OCI-LY7 (cell line): ENCODE measurements around the gene PIAS4. TPM values are rescaled to one million over a fixed set of nuclear protein-coding genes. Genes with fewer than 3 reads are reported as not detected.

ENCODE experiments used
- BruUV-seq: library from RNA; stranded (reverse); fragments of 400-500 nt; replicated peaks from 2 replicates; lab custom pipeline; 2021; lab: Mats Ljungman, UMichigan
- CTCF ChIA-PET: fragments of 300-600 bp; sonication (Branson Sonifier 250); formaldehyde crosslinking; loops from one replicate; lab custom pipeline; 2022; ENCODE audit warnings: antibody characterized with exemption; ENCODE audit not compliant: unreplicated experiment; lab: Charles Lee
- POLR2A ChIA-PET: fragments of 300-600 bp; sonication (Branson Sonifier 250); formaldehyde crosslinking; loops from one replicate; lab custom pipeline; 2022; ENCODE audit warnings: antibody characterized with exemption; lab: Charles Lee
- DNase-seq: peaks from one replicate; pipeline ENCODE4 v3.0.0-alpha.2; 2015; ENCODE audit warnings: low spot score
- H2AFZ ChIP-seq: fragments of 200-600 bp; sonication (generic), shearing (Covaris generic); 2 replicates; pipeline ENCODE4 v1.6.1; 2014; ENCODE audit warnings: mild to moderate bottlenecking, antibody characterized with exemption, low read length, moderate library complexity
- H3K27ac ChIP-seq: fragments of 200-600 bp; sonication (generic); 2 replicates; pipeline ENCODE4 v1.5.1; 2014; ENCODE audit warnings: mixed run types, low read depth, mild to moderate bottlenecking, moderate library complexity, low read length, inconsistent platforms; ENCODE audit not compliant: poor library complexity, severe bottlenecking
- H3K36me3 ChIP-seq: fragments of 200-600 bp; sonication (generic); 2 replicates; pipeline ENCODE4 v1.6.1; 2014; ENCODE audit warnings: mild to moderate bottlenecking, antibody characterized with exemption, low read length, moderate library complexity, mixed read lengths; ENCODE audit not compliant: insufficient read depth
- H3K4me1 ChIP-seq: fragments of 200-600 bp; sonication (generic); 2 replicates; pipeline ENCODE4 v1.5.1; 2014; ENCODE audit warnings: mild to moderate bottlenecking, low read length; ENCODE audit not compliant: insufficient read depth, poor library complexity, severe bottlenecking
- H3K4me2 ChIP-seq: fragments of 200-600 bp; sonication (generic); 2 replicates; pipeline ENCODE4 v1.6.1; 2014; ENCODE audit warnings: mild to moderate bottlenecking, low read length
- H3K4me3 ChIP-seq: fragments of 200-600 bp; sonication (generic); 2 replicates; pipeline ENCODE4 v1.5.1; 2014; ENCODE audit warnings: mild to moderate bottlenecking, low read depth, low read length; ENCODE audit not compliant: poor library complexity, severe bottlenecking
- H3K79me2 ChIP-seq: fragments of 200-600 bp; sonication (generic); 2 replicates; pipeline ENCODE4 v1.6.1; 2016; ENCODE audit warnings: low read depth, mild to moderate bottlenecking, low read length, moderate library complexity, mixed read lengths; ENCODE audit not compliant: insufficient read depth
- H3K9me2 ChIP-seq: fragments of 200-600 bp; sonication (generic); 2 replicates; pipeline ENCODE4 v1.6.1; 2016; ENCODE audit warnings: mild to moderate bottlenecking, low read length, mixed read lengths; ENCODE audit not compliant: insufficient read depth
- H3K9me3 ChIP-seq: fragments of 200-600 bp; sonication (generic); 2 replicates; pipeline ENCODE4 v1.6.1; 2014; ENCODE audit warnings: mild to moderate bottlenecking, mixed run types, low read length, mixed read lengths
- H4K20me1 ChIP-seq: fragments of 200-600 bp; sonication (generic); 2 replicates; pipeline ENCODE4 v1.6.1; 2014; ENCODE audit warnings: mild to moderate bottlenecking, antibody characterized with exemption, low read length, moderate library complexity, mixed read lengths; ENCODE audit not compliant: insufficient read depth
- CTCF ChIP-seq: fragments of 200-600 bp; sonication (generic); conservative IDR thresholded peaks from 2 replicates; pipeline ENCODE4 v1.5.1; 2014; ENCODE audit warnings: mild to moderate bottlenecking, antibody characterized with exemption, low read length, moderate library complexity, mixed read lengths
- EZH2phosphoT487 ChIP-seq: fragments of 200-600 bp; sonication (generic); IDR thresholded peaks from 2 replicates; pipeline ENCODE4 v1.6.1; 2018; ENCODE audit warnings: low read depth, borderline replicate concordance, mild to moderate bottlenecking, mixed run types, antibody characterized with exemption, low read length, moderate library complexity, mixed read lengths
- intact Hi-C: fragments of 100-400 bp; cut with micrococcal nuclease; formaldehyde crosslinking; loops from one replicate; pipeline ENCODE4 v1.10.0; 2022; ENCODE audit not compliant: unreplicated experiment
- total RNA-seq, 2 experiments: library from RNA; depleted of rRNA in 1 of 2; stranded (reverse); fragments of >200 nt in 1 of 2; shearing (Covaris generic) in 1 of 2; gene quantifications; 2 replicates each; pipeline ENCODE4 v1.2.3, GENCODE V29; 2014 to 2022

The PIAS4 gene
- total RNA-seq, 2 experiments from 2014 or later: 25.3 to 35.0 TPM

DNA sequence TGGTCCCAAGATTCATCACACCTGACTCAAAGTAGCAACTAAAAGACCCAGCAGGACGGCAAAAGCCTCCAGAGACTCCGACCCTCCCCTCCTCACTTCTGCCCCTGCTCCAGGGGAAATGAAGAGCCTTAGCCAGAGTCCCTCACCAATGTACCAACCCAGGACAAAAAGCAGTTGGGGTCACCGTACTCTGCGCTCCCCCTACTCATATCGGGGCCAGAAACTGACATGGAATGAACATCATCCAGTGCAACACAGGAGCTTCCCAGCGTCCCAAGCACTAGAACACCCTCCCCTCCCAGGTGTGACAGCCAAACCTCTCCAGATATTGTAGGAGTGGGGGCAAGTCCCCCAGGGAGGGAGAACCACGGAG lies 24.0 kb upstream of the PIAS4 start:
- peak overlapping the region; percentile 87 for H3K27ac ChIP-seq
- no peak for DNase-seq
- no peak overlapping the region for H2AFZ ChIP-seq
- TF ChIP-seq CTCF: no peak
- no peaks in the 10 kb centered on the region for H3K9me2 ChIP-seq
- peaks cover 34% of the 10 kb centered on the region for H3K4me1 ChIP-seq
- ChIA-PET POLR2A (interaction anchor here (0.6 to 1.4 kb wide), 3 partner anchors 12 to 18 kb away, joined by 3 to 7 read pairs (median 5); partner anchors contain the start of gene DAPK3), CTCF (no interaction called here)
- H3K4me2 ChIP-seq: peak overlapping the region; percentile 80
- H3K79me2 ChIP-seq: peaks cover 63% of the 10 kb centered on the region
- peaks cover 66% of the 10 kb centered on the region for H3K36me3 ChIP-seq
- intact Hi-C loops: no loop called here
- peaks cover 50% of the 10 kb centered on the region for H4K20me1 ChIP-seq
- peak overlapping the region; percentile 93 for H3K4me3 ChIP-seq
- no peaks in the 10 kb centered on the region for H3K9me3 ChIP-seq
- BruUV-seq: no TSS peak

DNA sequence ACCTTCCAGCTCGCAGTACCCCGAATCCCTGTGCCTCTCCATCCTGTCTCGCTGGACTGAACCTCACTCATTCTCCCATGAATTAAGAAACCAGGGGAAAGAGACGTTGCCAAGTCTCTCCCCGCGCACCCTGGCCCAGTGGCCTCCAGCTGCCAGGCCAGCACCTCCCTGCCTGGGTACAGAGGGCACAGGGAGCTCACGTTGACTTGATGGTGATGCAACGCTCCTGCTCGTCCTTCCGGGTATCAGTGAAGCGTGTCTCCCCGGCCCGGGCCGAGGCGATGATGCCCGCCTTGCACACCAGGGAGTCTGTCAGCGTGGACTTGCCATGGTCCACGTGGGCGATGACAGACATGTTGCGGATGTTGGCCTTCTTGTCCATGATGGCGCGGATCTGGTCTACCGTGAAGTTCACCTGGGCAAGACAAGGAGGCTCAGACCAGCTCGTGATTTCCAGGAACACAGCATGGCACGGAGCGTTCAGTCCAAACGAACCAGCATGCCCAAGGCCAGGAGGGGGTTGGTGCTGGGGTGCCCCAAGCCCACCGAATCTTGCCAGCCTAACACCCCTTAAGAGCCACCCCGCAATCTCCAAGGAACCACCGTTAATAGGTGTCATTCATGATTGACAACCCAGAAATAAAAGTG lies 23.5 kb upstream of the PIAS4 start:
- Histone ChIP-seq H3K4me3 (peak overlapping the region; percentile 93), H3K79me2 (peaks cover 60% of the 10 kb centered on the region), H2AFZ (no peak overlapping the region), H3K4me2 (peak overlapping the region; percentile 80), H3K9me3 (no peaks in the 10 kb centered on the region), H3K36me3 (peaks cover 61% of the 10 kb centered on the region), H3K4me1 (peaks cover 35% of the 10 kb centered on the region), H4K20me1 (peaks cover 50% of the 10 kb centered on the region), H3K9me2 (no peaks in the 10 kb centered on the region), H3K27ac (peak overlapping the region; percentile 87)
- ChIA-PET POLR2A (interaction anchor here (0.6 to 1.4 kb wide), 3 partner anchors 13 to 19 kb away, joined by 3 to 7 read pairs (median 5); partner anchors contain the start of gene DAPK3), CTCF (no interaction called here)
- peak; percentile 81 for DNase-seq
- BruUV-seq: no TSS peak
- intact Hi-C loops: no loop called here
- no peak for TF ChIP-seq CTCF

GRCh38 chr19:3984584-3984907 lies 23.0 kb upstream of the PIAS4 start:
- Histone ChIP-seq H3K9me2 (no peaks in the 10 kb centered on the region), H2AFZ (no peak overlapping the region), H3K27ac (peak overlapping the region; percentile 87), H3K9me3 (no peaks in the 10 kb centered on the region), H3K4me1 (peaks cover 39% of the 10 kb centered on the region), H3K79me2 (peaks cover 57% of the 10 kb centered on the region), H3K4me3 (peak overlapping the region; percentile 93), H3K4me2 (peak overlapping the region; percentile 80), H3K36me3 (peaks cover 56% of the 10 kb centered on the region), H4K20me1 (peaks cover 50% of the 10 kb centered on the region)
- ChIA-PET POLR2A (interaction anchor here (1.1 to 1.4 kb wide), 2 partner anchors 13 to 16 kb away, joined by 5 to 7 read pairs; partner anchors contain the start of gene DAPK3), CTCF (no interaction called here)
- intact Hi-C loops: no loop called here
- peak; percentile 33 for DNase-seq
- BruUV-seq: no TSS peak
- no peak for TF ChIP-seq EZH2phosphoT487
- no peak for TF ChIP-seq CTCF
